Activated B cell treated with CpG ODN at 0.5 μM for 24 hours (primary cell): ENCODE results near the gene GPHN. TPM values are rescaled to one million over a fixed set of nuclear protein-coding genes. Genes with fewer than 3 reads are reported as not detected.

Source experiments
- ATAC-seq: fragments of 200-7000 bp; cut with Tn5 transposase; one replicate; pipeline ENCODE4 v1.10.0; 2021; ENCODE audit warnings: low read depth, mild to moderate bottlenecking, moderate library complexity
- CTCF ChIA-PET: fragments of 350-600 bp; sonication (Branson Sonifier 250); formaldehyde crosslinking; loops from one replicate; lab custom pipeline; 2021; ENCODE audit warnings: antibody characterized with exemption; lab: Charles Lee
- POLR2A ChIA-PET: fragments of 350-600 bp; sonication (Branson Sonifier 250); formaldehyde crosslinking; loops from one replicate; lab custom pipeline; 2021; ENCODE audit warnings: antibody characterized with exemption; lab: Charles Lee
- DNase-seq: peaks from one replicate; pipeline ENCODE4 v3.0.0; 2022
- H3K27ac Mint-ChIP-seq: one replicate; pipeline ENCODE4 v1.8.0; 2020; ENCODE audit warnings: mixed read lengths
- H3K27me3 Mint-ChIP-seq: one replicate; pipeline ENCODE4 v1.8.0; 2021; ENCODE audit warnings: mixed read lengths
- H3K36me3 Mint-ChIP-seq: one replicate; pipeline ENCODE4 v1.8.0; 2021; ENCODE audit warnings: low read depth, mixed read lengths
- H3K4me1 Mint-ChIP-seq: one replicate; pipeline ENCODE4 v1.8.0; 2021; ENCODE audit warnings: mixed read lengths
- H3K4me3 Mint-ChIP-seq: one replicate; pipeline ENCODE4 v1.8.0; 2020; ENCODE audit warnings: mild to moderate bottlenecking, mixed read lengths
- H3K9me3 Mint-ChIP-seq: one replicate; pipeline ENCODE4 v1.8.0; 2020; ENCODE audit warnings: mixed read lengths
- intact Hi-C: fragments of 100-400 bp; cut with micrococcal nuclease; formaldehyde crosslinking; loops from one replicate; pipeline ENCODE4 v1.15.1; 2024
- total RNA-seq: library from RNA; stranded (reverse); gene quantifications from 2 replicates; pipeline ENCODE4 v1.2.3, GENCODE V29; 2022
- TF ChIP-seq, protein P1 (sequence below): fragments of 200-600 bp; IDR thresholded peaks from one replicate; pipeline ENCODE4 v1.8.0; 2022; ENCODE audit warnings: antibody characterized with exemption, mild to moderate bottlenecking

GPHN gene
- total RNA-seq, 1 donor from 2014 or later, result 36.9 TPM

DNA sequence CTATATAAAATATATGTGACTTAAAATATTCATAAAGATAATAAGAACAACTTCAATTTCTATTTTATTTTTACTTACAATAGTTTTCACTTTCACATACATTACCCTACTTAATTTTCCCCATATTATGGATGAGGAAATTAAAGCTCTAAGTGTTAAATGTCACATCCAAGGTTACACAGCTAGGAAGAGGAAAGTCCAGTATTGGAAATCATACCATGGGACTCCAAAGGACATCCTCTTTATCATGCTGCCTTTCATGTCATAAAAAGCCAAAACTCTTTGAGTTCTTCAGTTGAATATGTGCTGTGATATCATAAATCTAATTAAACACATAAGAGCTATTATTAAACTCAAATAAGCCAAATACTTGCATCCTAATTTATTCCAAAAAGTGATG is 508.9 kb downstream of the GPHN start:
- CTCF ChIA-PET, result no interaction called here
- intact Hi-C loops, result no loop called here

DNA sequence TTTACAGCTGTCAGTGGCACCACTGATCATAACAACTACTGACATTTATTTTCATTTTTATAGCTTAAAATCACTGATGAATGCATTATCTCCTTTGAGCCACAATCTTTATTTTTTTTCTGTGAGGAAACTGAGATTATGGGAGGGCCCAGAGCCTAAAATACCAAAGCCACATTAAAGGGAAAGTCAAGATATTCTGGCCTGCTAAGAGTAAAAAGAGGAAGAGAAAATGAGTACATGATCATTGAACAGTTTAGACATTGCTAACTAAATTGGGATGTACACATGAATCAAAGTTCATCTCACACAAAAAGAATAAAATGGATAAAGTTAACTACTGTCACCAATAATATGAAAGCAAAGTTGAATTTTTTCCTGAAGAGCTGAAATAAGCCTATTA is 510.8 kb downstream of the GPHN start:
- TF ChIP-seq, protein P1, sequence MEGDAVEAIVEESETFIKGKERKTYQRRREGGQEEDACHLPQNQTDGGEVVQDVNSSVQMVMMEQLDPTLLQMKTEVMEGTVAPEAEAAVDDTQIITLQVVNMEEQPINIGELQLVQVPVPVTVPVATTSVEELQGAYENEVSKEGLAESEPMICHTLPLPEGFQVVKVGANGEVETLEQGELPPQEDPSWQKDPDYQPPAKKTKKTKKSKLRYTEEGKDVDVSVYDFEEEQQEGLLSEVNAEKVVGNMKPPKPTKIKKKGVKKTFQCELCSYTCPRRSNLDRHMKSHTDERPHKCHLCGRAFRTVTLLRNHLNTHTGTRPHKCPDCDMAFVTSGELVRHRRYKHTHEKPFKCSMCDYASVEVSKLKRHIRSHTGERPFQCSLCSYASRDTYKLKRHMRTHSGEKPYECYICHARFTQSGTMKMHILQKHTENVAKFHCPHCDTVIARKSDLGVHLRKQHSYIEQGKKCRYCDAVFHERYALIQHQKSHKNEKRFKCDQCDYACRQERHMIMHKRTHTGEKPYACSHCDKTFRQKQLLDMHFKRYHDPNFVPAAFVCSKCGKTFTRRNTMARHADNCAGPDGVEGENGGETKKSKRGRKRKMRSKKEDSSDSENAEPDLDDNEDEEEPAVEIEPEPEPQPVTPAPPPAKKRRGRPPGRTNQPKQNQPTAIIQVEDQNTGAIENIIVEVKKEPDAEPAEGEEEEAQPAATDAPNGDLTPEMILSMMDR, result no peak
- Mint-ChIP-seq H3K27me3 (no peaks in the 10 kb centered on the region), H3K36me3 (no peaks in the 10 kb centered on the region), H3K27ac (no peak overlapping the region), H3K9me3 (no peaks in the 10 kb centered on the region), H3K4me1 (peaks cover 12% of the 10 kb centered on the region), H3K4me3 (no peak overlapping the region)
- no peak for ATAC-seq
- CTCF ChIA-PET, result no interaction called here
- no peak for DNase-seq
- POLR2A ChIA-PET, result no interaction called here
- intact Hi-C loops, result no loop called here

More for the DNA sequence above, 508.9 kb downstream of the GPHN start:
- H3K4me1 Mint-ChIP-seq, result peaks cover 12% of the 10 kb centered on the region
- H3K27ac Mint-ChIP-seq, result no peak overlapping the region
- no peak overlapping the region for H3K4me3 Mint-ChIP-seq
- no peaks in the 10 kb centered on the region for H3K36me3 Mint-ChIP-seq
- H3K27me3 Mint-ChIP-seq, result no peaks in the 10 kb centered on the region
- TF ChIP-seq, protein P1, result no peak
- H3K9me3 Mint-ChIP-seq, result no peaks in the 10 kb centered on the region
- DNase-seq (no peak), ATAC-seq (no peak)
- POLR2A ChIA-PET, result no interaction called here

DNA sequence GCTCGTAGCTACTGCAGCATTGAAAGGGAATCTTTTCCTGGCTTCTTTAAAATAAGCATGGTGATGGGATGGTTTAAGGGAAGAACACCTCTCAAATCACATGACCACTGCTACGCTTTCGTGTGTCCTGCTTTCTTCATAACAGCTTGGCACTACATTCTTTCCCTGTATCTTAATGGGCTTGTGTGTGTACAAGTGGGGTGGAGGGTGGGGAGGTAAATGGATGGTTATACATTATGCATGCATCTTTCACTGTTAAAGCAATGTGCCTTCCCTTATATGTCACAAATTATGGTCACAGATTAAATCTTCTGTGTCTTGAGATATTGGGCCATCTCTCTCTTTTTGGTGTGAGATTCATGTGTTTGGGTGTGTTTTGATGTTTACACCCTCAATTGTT is 511.8 kb downstream of the GPHN start:
- H3K4me1 Mint-ChIP-seq, result peaks cover 12% of the 10 kb centered on the region
- H3K27me3 Mint-ChIP-seq, result no peaks in the 10 kb centered on the region
- ChIA-PET POLR2A (no interaction called here), CTCF (no interaction called here)
- no peak overlapping the region for H3K27ac Mint-ChIP-seq
- DNase-seq (no peak), ATAC-seq (no peak)
- intact Hi-C loops, result no loop called here
- H3K36me3 Mint-ChIP-seq, result peaks cover 7% of the 10 kb centered on the region
- no peak overlapping the region for H3K4me3 Mint-ChIP-seq
- peaks cover 4% of the 10 kb centered on the region for H3K9me3 Mint-ChIP-seq
- TF ChIP-seq, protein P1, result no peak

DNA sequence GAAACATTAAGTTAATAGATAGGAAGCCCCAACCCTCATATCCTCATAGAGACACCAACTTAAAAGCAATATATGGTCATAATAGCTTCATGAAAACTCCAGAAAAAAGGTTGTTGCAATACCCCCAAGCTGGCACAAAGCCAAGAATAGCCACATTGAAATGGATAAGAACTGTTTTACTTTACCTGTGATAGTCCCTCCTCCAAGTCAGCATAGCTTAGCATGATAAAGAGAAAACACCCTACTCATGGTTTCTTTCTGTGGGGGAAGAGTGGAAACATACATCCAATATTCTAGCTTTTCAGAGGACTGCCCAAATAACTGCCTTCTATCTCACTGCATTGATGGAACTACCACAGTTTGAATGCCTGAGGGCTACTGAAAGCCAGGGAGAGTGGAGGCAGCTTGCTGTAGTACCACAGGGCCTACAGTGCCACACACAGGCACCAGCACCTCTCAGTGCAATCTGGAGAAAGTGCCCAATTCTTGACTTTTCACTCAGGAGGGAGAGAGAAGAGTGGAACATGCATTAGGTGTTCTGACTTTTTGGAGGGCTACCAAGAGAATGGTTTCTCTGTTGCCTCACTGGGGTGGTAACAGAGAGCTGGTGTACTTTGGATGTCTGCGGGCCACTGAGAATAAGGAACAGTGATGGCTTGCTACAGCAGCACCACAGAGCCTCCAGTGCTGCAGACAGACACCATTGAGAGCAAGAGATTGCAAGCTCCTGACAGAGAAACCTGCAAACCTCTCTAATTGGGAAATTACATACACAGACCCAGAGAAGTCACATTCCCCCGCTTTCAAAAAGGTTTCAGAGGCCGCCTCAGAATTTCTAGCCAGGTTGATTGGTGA is 524.2 kb downstream of the GPHN start:
- ChIA-PET CTCF (no interaction called here), POLR2A (no interaction called here)
- Mint-ChIP-seq H3K4me1 (no peaks in the 10 kb centered on the region), H3K4me3 (no peak overlapping the region), H3K9me3 (peaks cover 3% of the 10 kb centered on the region), H3K27me3 (no peaks in the 10 kb centered on the region), H3K27ac (no peak overlapping the region), H3K36me3 (peaks cover 4% of the 10 kb centered on the region)
- ATAC-seq (no peak), DNase-seq (no peak)
- TF ChIP-seq, protein P1, result no peak
- intact Hi-C loops, result no loop called here

DNA sequence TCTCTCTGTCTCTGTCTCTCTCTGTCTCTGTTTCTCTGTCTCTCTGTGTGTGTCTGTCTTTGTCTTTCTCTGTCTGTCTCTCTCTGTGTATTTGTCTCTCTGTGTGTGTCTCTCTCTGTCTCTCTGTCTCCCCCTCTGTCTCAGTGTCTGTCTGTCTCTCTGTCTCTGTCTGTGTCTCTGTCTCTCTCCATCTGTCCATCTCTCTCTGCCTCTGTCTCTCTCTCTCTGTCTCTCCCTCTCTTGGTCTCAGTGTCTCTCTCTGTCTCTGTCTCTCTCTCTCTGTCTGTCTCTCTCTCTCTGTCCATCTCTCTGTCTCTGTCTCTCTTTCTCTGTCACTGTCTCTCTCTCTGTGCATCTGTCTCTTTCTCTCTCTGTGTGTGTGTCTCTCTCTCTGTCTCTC is 537.5 kb downstream of the GPHN start:
- CTCF ChIA-PET, result no interaction called here
- peaks cover 3% of the 10 kb centered on the region for H3K9me3 Mint-ChIP-seq
- H3K27ac Mint-ChIP-seq, result no peak overlapping the region
- H3K36me3 Mint-ChIP-seq, result peaks cover 6% of the 10 kb centered on the region
- TF ChIP-seq, protein P1, result no peak
- DNase-seq, result no peak
- no peaks in the 10 kb centered on the region for H3K4me1 Mint-ChIP-seq
- H3K27me3 Mint-ChIP-seq, result no peaks in the 10 kb centered on the region
- no peak overlapping the region for H3K4me3 Mint-ChIP-seq
- POLR2A ChIA-PET, result no interaction called here
- intact Hi-C loops, result no loop called here
- no peak for ATAC-seq
